GM23248 (cell line): Measurements from ENCODE around the gene PLEKHG1.

ENCODE experiments used
- EZH2 ChIP-seq: fragments of 200-600 bp; sonication (generic); IDR thresholded peaks from 2 replicates; pipeline ENCODE4 v1.6.1; 2018; ENCODE audit warnings: antibody characterized with exemption, mild to moderate bottlenecking; ENCODE audit not compliant: insufficient read depth, poor library complexity, severe bottlenecking
- EZH2phosphoT487 ChIP-seq: fragments of 200-600 bp; sonication (generic); IDR thresholded peaks from 2 replicates; pipeline ENCODE4 v1.6.1; 2018; ENCODE audit warnings: antibody characterized with exemption, moderate library complexity, mild to moderate bottlenecking, low read depth; ENCODE audit not compliant: insufficient read depth

- no peak for TF ChIP-seq EZH2
- no peak for TF ChIP-seq EZH2phosphoT487
These were observed 7.2 kb upstream of the PLEKHG1 start for GRCh38 chr6:150592377-150592995.
